Hippocampal formation (tissue), 2 donors: ENCODE measurements around the gene ADGRG6.
"Not testable (repeated sequence)": the region's sequence is repeated elsewhere in the genome, so short reads cannot be mapped to it uniquely, and the experiment has no call there.

Experiments
- DNase-seq, 2 donors: peaks; one replicate each; lab custom pipeline; 2025; lab: John Stamatoyannopoulos, UW

Gene ADGRG6

DNA sequence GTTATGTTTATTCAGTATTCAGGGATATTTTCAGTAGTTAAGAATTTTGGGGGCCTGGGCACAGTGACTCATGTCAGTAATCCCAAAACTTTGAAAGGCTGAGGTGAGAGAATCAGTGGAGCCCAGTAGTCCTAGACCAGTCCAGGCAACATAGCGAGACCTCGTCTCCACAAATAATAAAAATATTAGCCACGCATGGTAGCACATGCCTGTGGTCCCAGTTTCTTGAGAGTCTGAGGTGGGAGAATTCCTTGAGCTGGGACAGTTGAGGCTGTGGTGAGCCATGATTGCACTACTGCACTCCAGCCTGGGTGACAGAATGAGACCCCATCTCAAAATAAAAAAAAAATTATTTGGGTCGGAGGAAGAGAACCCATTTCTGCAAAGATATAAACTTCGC is 20.3 kb downstream of the ADGRG6 start:
- no peak for DNase-seq

DNA sequence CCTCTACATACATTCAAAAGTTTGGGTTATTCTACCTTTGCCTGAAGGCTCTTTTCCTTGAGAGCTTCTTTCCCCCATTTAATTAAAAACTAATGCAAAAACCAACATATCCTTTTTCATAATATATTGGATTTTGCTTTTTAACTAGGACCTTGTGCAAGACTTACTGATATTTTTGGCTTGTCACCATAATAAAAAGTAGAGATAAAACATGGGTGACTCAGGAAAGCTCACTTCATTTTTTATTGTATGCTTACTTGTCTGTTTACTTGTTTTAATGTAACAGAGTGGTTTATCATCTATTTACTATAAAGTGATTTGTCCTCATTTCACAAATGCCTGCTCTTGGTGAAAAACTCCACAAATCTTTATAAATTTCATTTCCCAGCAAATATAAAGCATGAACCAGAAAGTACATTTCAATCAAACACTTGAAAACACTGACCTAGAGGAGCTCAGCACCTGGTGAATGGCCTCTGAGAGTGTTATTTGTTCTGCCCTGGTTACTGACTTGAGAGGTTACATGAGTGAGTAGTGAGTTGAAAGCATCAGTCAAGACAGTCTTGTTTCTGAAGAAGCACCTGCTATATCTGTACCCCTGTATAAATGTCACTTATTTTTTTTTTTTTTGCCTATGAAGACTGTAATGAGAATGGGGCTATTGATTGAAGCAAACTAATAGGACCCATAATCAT is 20.8 kb downstream of the ADGRG6 start:
- no peak for DNase-seq

DNA sequence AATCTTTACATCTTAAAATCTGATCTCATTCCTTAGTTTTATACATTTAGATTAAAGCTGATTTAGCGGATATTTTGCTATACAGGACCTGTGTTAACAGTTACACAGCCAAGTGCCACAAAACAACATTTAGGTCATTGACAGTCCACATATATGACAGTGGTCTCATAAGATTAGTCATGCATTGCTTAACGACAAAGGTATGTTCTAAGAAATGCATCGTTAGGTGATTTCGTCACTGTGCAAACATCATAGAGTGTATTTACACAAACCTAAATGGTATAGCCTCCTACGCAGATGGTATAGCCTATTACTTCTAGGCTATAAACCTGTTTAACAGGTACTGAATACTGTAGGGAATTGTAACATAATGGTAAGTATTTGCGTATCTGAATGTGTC is 21.6 kb downstream of the ADGRG6 start:
- DNase-seq, result no peak

DNA sequence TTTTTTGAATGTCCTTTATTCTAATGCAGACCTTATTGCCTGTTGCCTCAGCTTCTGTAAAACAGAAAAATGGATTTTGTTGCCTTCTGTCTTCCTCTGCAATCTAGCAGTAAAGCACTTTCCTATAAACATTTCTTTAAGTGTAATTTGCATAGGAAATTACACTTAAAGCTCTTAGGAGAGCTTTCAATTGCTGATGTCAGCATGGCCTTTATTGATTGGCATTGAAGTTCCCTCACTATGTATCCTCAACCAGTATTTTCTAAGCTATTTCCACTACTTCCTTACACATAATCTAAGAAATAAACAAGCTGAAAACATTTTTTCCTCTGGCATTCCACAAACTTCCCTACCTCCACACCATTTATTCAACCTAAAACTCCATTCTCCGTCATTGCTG is 22.3 kb downstream of the ADGRG6 start:
- no peak for DNase-seq

DNA sequence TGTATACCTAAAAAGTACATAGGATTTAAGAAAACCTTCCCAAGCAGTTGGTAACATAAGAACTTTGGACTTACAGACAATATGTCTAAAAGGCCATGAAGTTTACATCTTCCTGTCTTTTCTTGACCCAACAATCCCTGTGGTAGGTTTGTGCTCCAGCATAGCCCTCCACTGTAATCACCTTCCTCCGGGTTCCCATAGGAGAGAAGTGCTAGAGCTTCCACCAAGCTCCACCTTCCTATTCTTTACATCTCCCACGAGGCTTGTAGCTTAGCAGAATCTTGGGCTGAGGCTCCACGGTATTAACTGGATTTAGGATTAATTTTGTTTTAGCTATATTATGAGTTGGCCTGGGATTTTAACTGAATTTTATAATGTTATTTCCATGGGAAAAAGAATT is 23.3 kb downstream of the ADGRG6 start:
- DNase-seq, result no peak

DNA sequence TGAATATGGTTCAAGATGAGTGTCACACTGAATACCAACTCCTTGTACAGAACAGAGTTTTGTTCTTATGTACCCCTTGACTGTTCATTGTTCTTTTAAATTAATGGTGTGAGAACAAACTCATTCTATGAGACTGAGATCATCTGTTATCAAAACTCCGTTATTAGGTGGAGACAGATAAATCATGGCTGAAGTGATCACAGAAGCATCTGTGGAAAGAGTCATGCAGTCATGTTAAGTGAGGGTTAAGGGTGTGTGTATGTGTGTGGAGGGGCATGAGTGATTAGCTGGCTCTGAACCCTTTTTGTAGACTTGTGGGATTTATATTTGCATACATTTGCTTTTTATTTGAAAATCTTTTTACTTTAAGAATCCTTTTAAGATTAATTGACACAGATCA is 24.7 kb downstream of the ADGRG6 start:
- DNase-seq, result no peak

DNA sequence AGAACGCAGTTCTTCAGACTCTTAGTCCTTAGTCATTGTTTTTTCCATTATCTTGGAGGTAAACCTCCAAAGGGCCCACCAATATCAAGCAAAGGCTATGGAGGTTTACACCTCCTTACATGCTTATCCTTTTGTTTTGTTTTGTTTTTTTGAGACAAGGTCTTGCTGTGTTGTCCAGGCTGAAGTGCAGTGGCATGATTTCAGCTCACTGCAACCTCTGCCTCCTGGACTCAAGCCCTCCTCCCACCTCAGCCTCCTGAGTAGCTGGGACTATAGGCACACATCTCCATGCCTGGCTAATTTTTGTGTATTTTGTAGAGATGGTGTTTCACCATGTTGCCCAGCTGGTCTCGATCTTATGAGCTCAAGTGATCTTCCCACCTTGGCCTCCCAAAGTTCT is 26.3 kb downstream of the ADGRG6 start:
- DNase-seq, result no peak

DNA sequence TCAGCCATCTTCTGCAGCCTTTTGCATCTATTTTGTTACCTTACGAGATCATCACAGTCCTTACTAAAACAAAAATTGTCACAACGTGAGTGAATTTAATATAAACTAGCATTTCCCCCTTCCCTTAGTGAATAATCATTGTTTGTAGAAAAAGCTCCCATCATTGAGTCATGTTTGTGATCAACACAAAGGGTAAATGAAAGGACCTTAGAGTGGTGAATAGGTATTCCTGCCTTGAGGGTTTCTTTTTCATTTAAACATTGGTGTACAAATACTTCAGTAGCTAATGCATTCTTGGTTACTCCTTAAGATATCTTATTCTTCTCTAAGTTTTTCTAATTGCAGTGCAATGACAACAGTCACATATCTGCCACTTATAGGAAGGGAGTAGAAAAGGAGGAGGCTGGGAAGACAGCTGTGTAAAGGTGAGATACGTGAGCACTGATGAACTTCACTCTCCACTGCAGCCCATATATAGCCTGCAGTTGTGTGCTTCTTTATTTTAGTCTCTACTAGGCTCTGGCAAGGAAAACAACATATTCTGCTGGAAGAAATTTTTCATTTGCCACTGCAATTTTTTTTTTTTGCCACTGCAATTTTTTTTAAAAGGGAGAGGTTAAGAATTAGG is 27.8 kb downstream of the ADGRG6 start:
- DNase-seq, result no peak

DNA sequence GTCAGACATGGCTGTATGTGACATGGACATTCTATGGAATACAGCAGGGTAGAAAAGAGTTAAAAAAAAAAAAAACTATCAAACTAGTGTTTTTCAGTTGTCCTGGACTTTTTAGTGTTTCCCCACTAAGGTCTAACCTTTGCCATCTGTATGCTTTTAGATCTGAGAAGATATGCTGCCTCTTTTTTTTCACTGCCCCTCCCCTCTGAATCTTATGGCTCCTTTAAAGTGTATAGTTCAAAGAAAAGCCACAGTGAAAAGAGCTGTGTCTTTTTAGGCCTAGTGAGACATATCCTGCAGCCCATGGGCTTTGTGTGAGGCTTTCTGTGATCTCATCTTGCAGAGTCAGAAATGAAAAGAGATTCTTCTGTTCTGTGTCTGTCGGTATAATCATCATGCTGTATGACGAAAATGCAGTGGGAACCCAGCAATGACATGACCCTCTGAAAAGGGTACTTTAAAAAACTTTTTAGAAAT is 29.3 kb downstream of the ADGRG6 start:
- no peak for DNase-seq

DNA sequence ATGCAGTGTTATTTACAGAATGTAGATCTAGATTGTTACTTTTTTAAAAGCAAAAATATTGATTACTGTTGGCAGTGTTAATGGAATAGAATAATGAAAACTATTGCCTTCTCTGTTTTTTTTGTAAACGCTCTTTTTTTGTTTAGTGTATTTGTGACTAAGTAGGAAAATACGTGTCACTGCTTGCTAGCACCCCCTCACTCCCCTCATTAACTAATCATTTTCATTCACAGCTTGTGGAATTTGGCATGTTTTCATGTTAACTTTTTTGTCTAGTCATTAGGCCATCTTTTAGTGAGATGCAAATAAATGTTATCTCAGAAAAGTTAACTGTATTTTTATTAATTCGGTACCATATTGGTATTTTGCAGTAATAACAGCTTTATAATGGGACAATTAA is 29.8 kb downstream of the ADGRG6 start:
- no peak for DNase-seq

DNA sequence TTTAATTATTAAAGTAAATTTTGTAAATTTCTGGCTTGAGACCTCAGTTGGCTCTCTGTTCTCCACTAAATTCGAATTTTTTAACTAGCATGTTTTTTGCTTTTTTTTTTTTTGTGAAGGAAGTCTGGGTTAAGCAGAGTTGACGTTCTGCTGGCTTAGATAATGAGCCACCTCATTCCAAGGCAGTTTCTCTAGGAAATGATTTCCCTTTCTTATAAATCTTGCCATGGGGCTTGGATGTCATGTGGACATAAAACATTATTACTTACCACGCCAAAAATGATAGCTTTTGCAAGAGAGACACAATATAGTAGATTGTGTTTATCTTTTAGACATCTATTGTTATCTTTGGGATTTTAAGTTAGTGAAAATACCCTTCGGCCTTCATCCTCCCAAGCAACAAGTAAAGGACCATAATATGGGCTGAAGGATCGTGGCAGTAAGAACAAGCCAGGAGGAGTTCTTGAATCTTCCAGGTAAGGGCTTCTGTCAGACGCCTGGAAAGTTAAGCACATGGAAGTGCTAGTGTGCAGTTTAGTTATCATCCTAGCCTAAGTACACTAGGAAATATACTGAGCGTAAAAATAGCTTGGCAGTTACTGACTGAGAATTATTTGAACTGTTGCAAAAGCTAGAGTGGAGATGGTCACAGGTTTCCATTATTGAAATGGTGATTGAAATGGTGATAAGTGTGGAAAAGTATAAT is 30.7 kb downstream of the ADGRG6 start:
- DNase-seq, result no peak

DNA sequence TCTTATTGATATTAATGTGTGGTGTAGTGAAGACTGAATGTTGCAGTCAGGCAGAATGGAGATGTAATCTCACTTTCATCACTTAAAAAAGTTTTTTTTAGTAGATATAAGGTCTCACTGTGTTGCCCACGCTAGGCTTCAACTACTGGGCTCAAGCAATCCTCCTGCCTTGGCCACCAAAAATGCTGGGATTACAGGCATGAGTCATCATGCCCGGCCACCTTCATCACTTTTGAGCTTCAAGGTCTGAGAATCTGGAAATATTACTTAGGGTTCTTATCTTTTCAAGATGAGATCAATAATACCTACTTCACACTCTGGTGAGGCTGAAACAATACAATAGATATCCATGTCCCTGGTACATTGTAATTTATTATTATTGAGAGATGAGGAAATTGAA is 31.6 kb downstream of the ADGRG6 start:
- no peak for DNase-seq

DNA sequence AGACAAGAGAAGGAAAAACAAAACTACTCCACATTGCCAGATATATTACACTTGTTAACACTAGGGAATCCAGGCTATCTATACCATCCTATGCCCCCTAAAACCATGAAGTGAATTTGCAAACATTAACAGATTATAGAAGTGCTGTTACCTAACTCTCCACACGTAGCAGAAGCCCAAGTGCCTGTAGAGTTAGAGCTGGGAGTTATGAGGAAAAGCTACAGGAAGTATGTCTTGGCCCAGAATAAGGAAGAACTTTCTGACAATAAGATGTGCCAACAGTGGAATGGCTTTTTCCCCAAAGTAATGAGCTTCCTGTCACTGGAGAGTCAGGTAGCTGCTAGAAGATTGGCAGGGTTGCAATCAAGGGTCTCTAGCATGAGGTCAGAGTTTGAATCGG is 32.5 kb downstream of the ADGRG6 start:
- DNase-seq, result no peak

DNA sequence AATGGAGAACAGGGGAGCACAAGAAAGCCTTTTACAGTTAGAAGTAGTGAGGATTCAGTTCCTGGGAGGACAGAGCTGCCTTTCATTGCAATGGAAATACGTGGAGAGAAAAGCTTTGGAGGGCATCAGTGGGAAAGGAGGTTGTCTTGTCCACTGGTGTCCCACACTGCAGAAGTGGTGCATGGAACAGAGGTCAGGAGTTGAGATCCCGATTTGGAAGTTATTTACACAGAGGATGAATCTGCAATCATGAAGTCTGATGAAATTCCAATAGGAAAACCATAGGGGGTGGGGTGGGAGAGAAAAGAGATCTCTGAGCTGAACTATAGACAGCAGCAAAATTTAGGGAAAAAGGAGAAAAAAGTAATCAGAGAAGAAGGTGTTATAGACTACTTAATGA is 33.6 kb downstream of the ADGRG6 start:
- no peak for DNase-seq

DNA sequence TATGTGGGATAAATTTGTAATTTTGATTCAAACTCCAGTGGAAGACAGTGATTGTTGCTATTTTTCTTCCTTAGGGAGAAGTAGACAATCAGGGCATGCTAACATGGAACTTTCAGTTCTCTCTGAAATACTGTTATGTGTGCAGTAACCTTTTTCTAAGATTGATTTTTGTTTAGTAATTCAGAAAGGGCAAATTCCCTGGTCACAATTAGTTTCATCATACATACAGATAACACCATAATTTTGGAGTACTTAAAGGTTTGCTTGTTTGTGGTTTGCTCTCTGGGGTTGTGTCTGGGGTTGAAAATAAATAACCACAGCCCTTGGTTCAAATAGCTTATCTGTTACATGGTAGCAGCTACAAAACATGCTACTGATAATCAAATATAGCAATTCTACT is 34.4 kb downstream of the ADGRG6 start:
- DNase-seq, result no peak

DNA sequence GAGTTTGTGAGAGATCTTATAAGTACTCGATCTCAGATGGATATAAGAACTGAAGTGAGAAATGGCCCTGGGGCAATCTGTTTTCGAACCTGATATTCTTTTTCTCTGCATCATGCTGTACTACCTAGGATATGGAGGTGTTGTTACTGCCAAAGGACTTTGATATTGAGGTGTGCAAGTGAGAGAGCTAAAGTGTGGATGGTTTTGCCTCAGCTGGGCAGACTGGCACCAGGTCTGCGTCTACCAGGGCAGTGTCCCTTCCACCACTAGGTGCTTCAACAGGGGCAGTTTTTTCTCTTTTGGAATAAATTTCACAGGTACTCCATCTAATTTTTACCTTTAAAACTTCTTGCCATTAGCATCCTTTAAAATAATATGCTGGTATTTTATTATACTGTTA is 35.0 kb downstream of the ADGRG6 start:
- DNase-seq, result no peak

DNA sequence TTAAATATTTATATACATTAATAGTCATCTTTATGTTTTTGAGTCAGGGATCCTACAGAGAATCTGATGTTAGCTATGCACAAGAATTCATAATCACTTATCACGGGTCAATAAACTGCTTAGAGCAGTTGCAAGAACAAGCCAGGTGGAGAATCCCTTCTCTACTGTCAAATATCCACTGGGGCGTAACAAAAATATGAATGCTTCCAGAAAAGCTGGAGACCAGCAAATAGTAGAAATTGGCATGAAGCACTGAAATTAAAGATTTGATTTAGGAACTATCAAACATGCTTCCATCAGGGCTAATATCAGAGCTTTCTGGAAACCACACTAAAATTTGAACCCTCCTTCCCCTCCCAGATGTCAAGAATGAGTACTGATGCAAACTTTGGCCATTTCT is 37.3 kb downstream of the ADGRG6 start:
- no peak for DNase-seq

DNA sequence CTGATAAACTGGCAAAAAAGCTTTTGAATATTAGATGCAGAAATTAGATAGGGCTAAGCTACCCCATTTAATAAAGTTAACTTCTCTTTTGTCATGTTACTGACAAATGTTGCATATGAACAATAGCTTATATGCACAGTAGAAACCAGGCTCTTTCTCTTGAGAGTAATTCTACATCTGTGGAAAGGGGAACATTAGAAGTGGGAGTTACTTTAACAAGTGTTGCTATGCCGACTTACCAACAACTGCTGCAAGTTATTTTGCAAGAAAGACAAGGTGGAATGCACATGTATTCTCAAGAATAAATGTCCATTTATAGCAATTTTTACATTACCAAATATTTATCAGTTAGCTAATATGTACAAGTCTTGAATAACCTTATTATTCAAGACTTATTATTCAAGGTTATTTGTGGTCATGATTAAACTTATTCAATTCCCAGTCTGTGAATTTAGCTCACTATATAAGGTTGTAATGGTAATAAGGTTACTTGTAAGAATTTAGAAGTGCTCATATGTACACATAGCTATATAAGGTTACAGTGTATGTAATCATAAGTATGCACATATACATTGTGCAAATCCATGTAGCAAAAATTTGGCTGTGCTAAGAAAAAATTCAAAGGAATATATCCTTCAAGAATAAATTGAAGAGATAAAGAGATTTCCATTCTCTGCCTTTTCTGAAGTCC is 38.3 kb downstream of the ADGRG6 start:
- DNase-seq, result no peak

DNA sequence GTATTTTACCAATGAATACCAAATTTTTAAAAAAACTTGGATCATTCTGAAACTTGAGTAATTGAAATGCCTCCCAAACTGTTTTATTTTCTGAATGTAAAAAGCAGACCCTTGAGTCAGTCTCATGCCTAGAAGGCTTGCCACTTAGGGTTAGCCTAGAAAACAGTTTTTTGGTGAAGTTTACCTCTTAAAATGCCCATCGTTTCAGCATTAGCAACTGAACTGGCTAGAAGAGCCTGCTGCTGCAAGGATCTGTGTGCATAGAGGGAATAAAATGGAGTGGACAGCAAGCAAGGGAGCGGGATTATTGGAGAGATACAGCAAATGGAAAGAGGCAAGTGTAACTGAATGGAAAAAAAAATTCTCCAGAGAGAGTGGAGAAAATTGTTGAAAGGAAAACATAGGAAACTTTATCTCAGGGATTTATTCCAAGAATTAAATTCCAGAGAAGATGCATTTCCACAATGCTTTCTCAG is 40.1 kb downstream of the ADGRG6 start:
- no peak for DNase-seq

DNA sequence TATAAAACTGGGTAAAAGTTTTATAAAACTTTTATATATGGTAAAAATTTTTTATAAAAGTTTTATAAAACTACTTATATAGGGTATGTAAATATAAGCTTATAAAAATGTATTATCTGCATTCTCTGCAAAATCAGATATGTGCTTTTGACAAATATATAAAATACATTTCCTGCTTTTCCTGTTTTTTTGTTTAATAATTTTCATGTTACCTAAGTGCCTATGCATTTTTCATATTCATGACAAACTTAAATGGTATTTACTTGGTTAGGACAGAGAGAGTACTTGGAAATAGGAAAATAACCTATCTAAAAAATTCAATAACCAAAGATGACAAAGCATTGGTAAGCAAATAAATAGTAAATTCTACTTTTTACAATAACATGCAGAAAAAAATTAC is 41.2 kb downstream of the ADGRG6 start:
- DNase-seq, result no peak

DNA sequence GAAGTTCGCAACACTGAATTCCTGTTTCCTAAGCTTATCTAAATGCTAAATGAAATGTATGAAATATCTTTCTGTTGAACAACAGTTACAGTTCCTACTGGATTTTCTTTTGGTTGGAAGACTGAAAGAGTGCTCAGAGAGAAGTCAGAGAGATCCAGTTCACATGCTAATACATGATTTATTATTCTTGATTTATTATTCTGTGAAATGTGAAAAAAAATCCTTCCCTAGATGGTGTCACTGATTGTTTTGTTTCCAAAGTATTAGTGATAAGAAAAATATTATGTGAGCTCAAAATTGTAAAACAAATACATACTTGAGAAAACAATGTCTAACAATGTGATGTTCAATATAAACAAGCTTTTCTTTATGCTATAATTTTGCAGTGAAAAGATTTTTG is 42.1 kb downstream of the ADGRG6 start:
- no peak for DNase-seq

DNA sequence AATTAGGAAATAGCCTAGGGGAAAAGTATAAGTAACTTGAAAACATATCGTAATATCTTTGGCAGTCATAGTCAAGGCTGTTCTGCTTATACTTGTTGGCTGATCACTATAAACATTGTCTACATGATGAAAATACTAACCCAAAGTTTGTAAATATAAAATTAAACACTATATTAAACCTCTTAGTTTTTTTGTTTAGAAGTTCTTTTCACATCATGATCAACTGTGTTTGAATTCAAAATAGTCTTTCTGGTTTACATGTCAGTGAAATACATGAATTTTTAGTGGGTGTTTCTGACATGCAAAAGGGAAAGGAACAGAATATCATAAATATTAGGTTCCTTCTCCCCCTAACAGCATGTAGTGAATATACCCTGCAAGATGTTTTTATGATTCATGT is 43.5 kb downstream of the ADGRG6 start:
- no peak for DNase-seq

DNA sequence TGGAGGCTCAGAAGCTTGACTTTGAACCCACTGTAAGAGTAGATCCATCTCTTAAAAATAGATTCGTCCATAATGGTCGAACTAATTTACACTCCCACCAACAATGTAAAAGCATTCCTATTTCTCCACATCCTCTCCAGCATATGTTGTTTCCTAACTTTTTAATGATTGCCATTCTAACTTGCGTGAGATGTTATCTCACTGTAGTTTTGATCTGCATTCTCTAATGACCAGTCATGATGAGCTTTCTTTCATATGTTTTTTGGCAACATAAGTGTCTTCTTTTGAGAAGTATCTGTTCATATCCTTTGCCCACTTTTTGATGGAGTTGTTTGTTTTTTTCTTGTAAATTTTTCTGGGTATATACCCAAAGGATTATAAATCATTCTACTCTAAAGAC is 44.4 kb downstream of the ADGRG6 start:
- not testable (repeated sequence) for DNase-seq
